ENCODE results near the gene LRRC53. TPM values are rescaled to one million over a fixed set of nuclear protein-coding genes. Genes with fewer than 3 reads are reported as not detected.
A peak's percentile ranks its signal among the peaks of the same experiment; 100 is the strongest.

LRRC53 gene
- polyA plus RNA-seq, 2 of the 4 experiments (the other 2 are of a cell fraction): not detected

- TF ChIP-seq POLR2AphosphoS2 (conservative IDR thresholded peaks at IDR 0.05; ENCODE audit: low read length) (no peak), RAD21 (conservative IDR thresholded peaks at IDR 0.05 in 1 of 2, IDR thresholded peaks at IDR 0.05 in 1 of 2) (peak; percentile 58 to 59), PHF8 (IDR thresholded peaks at IDR 0.05; ENCODE audit: borderline replicate concordance, low read depth) (no peak), CTCF (IDR thresholded peaks at IDR 0.05) (peak; percentile 50), SMC3 (IDR thresholded peaks at IDR 0.05) (peak; percentile 48; the same call in 2 of the 3 replicates)
- ChIA-PET POLR2A (no interaction called here), CTCF (interaction anchor here (1.4 to 2.1 kb wide), 3 partner anchors 8 to 35 kb away, joined by 5 read pairs; no protein-coding TSS in a partner anchor)
- no peak overlapping the region for H3K27ac ChIP-seq
- WGBS (ENCODE audit: missing lambda C conversion rate): 2% methylated on average over 2 of the region's 2 CpGs
- no peaks in the 10 kb centered on the region for H3K4me1 ChIP-seq
- H3K4me2 ChIP-seq: no peak overlapping the region
- H3K9me3 ChIP-seq: no peaks in the 10 kb centered on the region
- FAIRE-seq (no peak), DNase-seq (ENCODE audit: low read depth in 1 of 2, low spot score in 1 of 2) (peak; percentile 10 to 35), ATAC-seq (0 out of 6 replicates have a peak, but pooled peaks of 1 of the 2 experiments have one; percentile 52)
- H3K4me3 ChIP-seq: no peak overlapping the region
Observed at GRCh38 chr1:74468982-74469603, 43.3 kb downstream of the LRRC53 start.

- FAIRE-seq (no peak), DNase-seq (ENCODE audit: low read depth in 1 of 2, low spot score in 1 of 2) (no peak), ATAC-seq (no peak)
- CTCF ChIA-PET: interaction anchor here (1.4 to 2.1 kb wide), 3 partner anchors 10 to 36 kb away, joined by 5 read pairs; no protein-coding TSS in a partner anchor
- whole genome bisulfite sequencing (ENCODE audit: missing lambda C conversion rate): 56% methylated on average over 3 of the region's 3 CpGs
- no peak overlapping the region for H3K4me2 ChIP-seq
- no peaks in the 10 kb centered on the region for H3K9me3 ChIP-seq
- POLR2A ChIA-PET: no interaction called here
- no peak overlapping the region for H3K4me3 ChIP-seq
- TF ChIP-seq RCOR1 (IDR thresholded peaks at IDR 0.05; ENCODE audit: low read depth, low read length): no peak
- TF ChIP-seq E2F6 (IDR thresholded peaks at IDR 0.05; ENCODE audit: borderline replicate concordance, low read depth): no peak
- TF ChIP-seq USF2 (IDR thresholded peaks at IDR 0.05): no peak
- TF ChIP-seq MYC (IDR thresholded peaks at IDR 0.05; ENCODE audit: borderline replicate concordance, low read length): no peak
- TF ChIP-seq KDM5A (IDR thresholded peaks at IDR 0.05): no peak
- no peak for TF ChIP-seq HOXB5 (CRISPR knock-in tag; IDR thresholded peaks at IDR 0.05)
- TF ChIP-seq ZSCAN20 (CRISPR knock-in tag; IDR thresholded peaks at IDR 0.05): no peak
- H3K4me1 ChIP-seq: no peaks in the 10 kb centered on the region
- no peak overlapping the region for H3K27ac ChIP-seq
Observed at GRCh38 chr1:74467786-74468377, 44.5 kb downstream of the LRRC53 start.

GRCh38 chr1:74465193-74465681, 47.2 kb downstream of the LRRC53 start:
- Histone ChIP-seq H3K4me3 (no peak overlapping the region), H3K4me2 (no peak overlapping the region), H3K9me3 (no peaks in the 10 kb centered on the region), H3K27ac (no peak overlapping the region), H3K4me1 (no peaks in the 10 kb centered on the region)
- ChIA-PET CTCF (interaction anchor here (1.0 kb wide), 1 partner anchor 9 kb away, joined by 3 read pairs; no protein-coding TSS in a partner anchor), POLR2A (no interaction called here)
- FAIRE-seq (no peak), ATAC-seq (no peak), DNase-seq (ENCODE audit: low read depth in 1 of 2, low spot score in 1 of 2) (no peak)
- WGBS (ENCODE audit: missing lambda C conversion rate): no CpG with 5 or more reads among the region's 24 CpGs
- no peak for TF ChIP-seq EHF (CRISPR knock-in tag; IDR thresholded peaks at IDR 0.05)
- no peak for TF ChIP-seq ZC3H11A (IDR thresholded peaks at IDR 0.05)
- TF ChIP-seq NPAS2 (CRISPR knock-in tag; IDR thresholded peaks at IDR 0.05; ENCODE audit: borderline replicate concordance): no peak
- no peak for TF ChIP-seq HOXB13 (CRISPR knock-in tag; IDR thresholded peaks at IDR 0.05; ENCODE audit: low read depth)
- no peak for TF ChIP-seq MAZ (IDR thresholded peaks at IDR 0.05; ENCODE audit: borderline replicate concordance, low read depth, low read length)
- TF ChIP-seq HDAC2 (IDR thresholded peaks at IDR 0.05): no peak
- TF ChIP-seq SMC3 (IDR thresholded peaks at IDR 0.05): no peak
- TF ChIP-seq HOXA7 (CRISPR knock-in tag; IDR thresholded peaks at IDR 0.05): no peak
- no peak for TF ChIP-seq POLR2AphosphoS2 (conservative IDR thresholded peaks at IDR 0.05; ENCODE audit: low read length)
- no peak for TF ChIP-seq FOSB (CRISPR knock-in tag; IDR thresholded peaks at IDR 0.05)
- TF ChIP-seq E2F6 (IDR thresholded peaks at IDR 0.05; ENCODE audit: borderline replicate concordance, low read depth): no peak
- no peak for TF ChIP-seq CEBPB (IDR thresholded peaks at IDR 0.05)
- TF ChIP-seq ZSCAN20 (CRISPR knock-in tag; IDR thresholded peaks at IDR 0.05): no peak
- TF ChIP-seq HES2 (IDR thresholded peaks at IDR 0.05): no peak
- TF ChIP-seq FOXS1 (CRISPR knock-in tag; IDR thresholded peaks at IDR 0.05): no peak
- no peak for TF ChIP-seq RFX5 (IDR thresholded peaks at IDR 0.05)
- no peak for TF ChIP-seq NFE2L2 (conservative IDR thresholded peaks at IDR 0.05; ENCODE audit: low read length)
- TF ChIP-seq HOXB5 (CRISPR knock-in tag; IDR thresholded peaks at IDR 0.05): no peak
- TF ChIP-seq USF2 (IDR thresholded peaks at IDR 0.05): no peak
